HEK293 (cell line): ENCODE results near the gene MYH14.
A peak's percentile ranks its signal among the peaks of the same experiment; 100 is the strongest.

Experiments
- FEZF1 ChIP-seq: fragments of 450-650 bp; formaldehyde crosslinking; IDR thresholded peaks from 2 replicates; pipeline ENCODE4 v1.5.1; 2016; ENCODE audit warnings: missing biosample characterization, missing genetic modification characterization
- INSM2 ChIP-seq: fragments of 450-650 bp; formaldehyde crosslinking; IDR thresholded peaks from 2 replicates; pipeline ENCODE4 v1.5.1; 2016; ENCODE audit warnings: missing biosample characterization, missing genetic modification characterization
- KLF1 ChIP-seq: fragments of 450-650 bp; formaldehyde crosslinking; IDR thresholded peaks from 2 replicates; pipeline ENCODE4 v1.5.1; 2016; ENCODE audit warnings: missing biosample characterization, missing genetic modification characterization
- OVOL3 ChIP-seq: fragments of 450-650 bp; formaldehyde crosslinking; IDR thresholded peaks from 2 replicates; pipeline ENCODE4 v1.5.1; 2016; ENCODE audit warnings: missing biosample characterization, missing genetic modification characterization
- PBX3 ChIP-seq: sonication (generic); formaldehyde crosslinking; IDR thresholded peaks from 2 replicates; pipeline ENCODE4 v1.8.1; 2022; ENCODE audit warnings: mild to moderate bottlenecking, moderate library complexity, missing genetic modification reagents
- ZBTB17 ChIP-seq: fragments of 450-650 bp; formaldehyde crosslinking; IDR thresholded peaks from 2 replicates; pipeline ENCODE4 v1.5.1; 2016; ENCODE audit warnings: missing biosample characterization, missing genetic modification characterization
- ZBTB44 ChIP-seq: fragments of 450-650 bp; IDR thresholded peaks from 2 replicates; pipeline ENCODE4 v1.5.1; 2018; ENCODE audit warnings: missing biosample characterization, mild to moderate bottlenecking, missing genetic modification characterization
- ZBTB48 ChIP-seq: fragments of 450-650 bp; formaldehyde crosslinking; IDR thresholded peaks from 2 replicates; pipeline ENCODE4 v1.5.1; 2016; ENCODE audit warnings: missing biosample characterization, missing genetic modification characterization
- ZFP3 ChIP-seq: fragments of 450-650 bp; formaldehyde crosslinking; IDR thresholded peaks from 2 replicates; pipeline ENCODE4 v1.5.1; 2016; ENCODE audit warnings: low read depth, missing biosample characterization, missing genetic modification characterization
- ZNF157 ChIP-seq: fragments of 450-650 bp; formaldehyde crosslinking; IDR thresholded peaks from 2 replicates; pipeline ENCODE4 v1.5.1; 2016; ENCODE audit warnings: missing biosample characterization, missing genetic modification characterization
- ZNF184 ChIP-seq: fragments of 450-650 bp; IDR thresholded peaks from 2 replicates; pipeline ENCODE4 v1.5.1; 2018; ENCODE audit warnings: missing biosample characterization, mild to moderate bottlenecking, missing genetic modification characterization
- ZNF19 ChIP-seq: fragments of 450-650 bp; formaldehyde crosslinking; IDR thresholded peaks from 2 replicates; pipeline ENCODE4; 2016; ENCODE audit warnings: missing biosample characterization, missing genetic modification characterization, low read depth
- ZNF211 ChIP-seq: fragments of 450-650 bp; formaldehyde crosslinking; IDR thresholded peaks from 2 replicates; pipeline ENCODE4 v1.5.1; 2016; ENCODE audit warnings: low read depth, missing biosample characterization, missing genetic modification characterization
- ZNF24 ChIP-seq: fragments of 450-650 bp; formaldehyde crosslinking; IDR thresholded peaks from 2 replicates; pipeline ENCODE4 v1.5.1; 2016; ENCODE audit warnings: missing biosample characterization, missing genetic modification characterization
- ZNF274 ChIP-seq, 2 experiments: fragments of 200-500 bp in 1 of 2; fragments of 450-650 bp in 1 of 2; sonication (Bioruptor generic) in 1 of 2; formaldehyde crosslinking in 1 of 2; IDR thresholded peaks; 2 replicates each; pipeline versions ENCODE4 v1.5.1 to v1.6.1; 2014 to 2016; ENCODE audit warnings: borderline replicate concordance in 1 of 2, inconsistent platforms in 1 of 2, low read length in 1 of 2, missing biosample characterization in 1 of 2, missing genetic modification characterization in 1 of 2
- ZNF311 ChIP-seq: fragments of 450-650 bp; formaldehyde crosslinking; IDR thresholded peaks from 2 replicates; pipeline ENCODE4 v1.5.1; 2017; ENCODE audit warnings: missing biosample characterization, missing genetic modification characterization, borderline replicate concordance
- ZNF473 ChIP-seq: fragments of 450-650 bp; formaldehyde crosslinking; IDR thresholded peaks from 2 replicates; pipeline ENCODE4 v1.5.1; 2017; ENCODE audit warnings: missing biosample characterization, missing genetic modification characterization
- ZNF549 ChIP-seq: fragments of 450-650 bp; IDR thresholded peaks from 2 replicates; pipeline ENCODE4 v1.5.1; 2018; ENCODE audit warnings: missing biosample characterization, missing genetic modification characterization, mild to moderate bottlenecking, inconsistent platforms, moderate library complexity
- ZNF558 ChIP-seq: fragments of 450-650 bp; formaldehyde crosslinking; IDR thresholded peaks from 2 replicates; pipeline ENCODE4 v1.5.1; 2016; ENCODE audit warnings: missing biosample characterization, missing genetic modification characterization
- ZNF596 ChIP-seq: fragments of 450-650 bp; IDR thresholded peaks from 2 replicates; pipeline ENCODE4 v1.5.0; 2018; ENCODE audit warnings: missing biosample characterization, mild to moderate bottlenecking, missing genetic modification characterization, moderate library complexity
- ZNF610 ChIP-seq: fragments of 450-650 bp; formaldehyde crosslinking; IDR thresholded peaks from 2 replicates; pipeline ENCODE4 v1.5.1; 2016; ENCODE audit warnings: missing biosample characterization, missing genetic modification characterization, borderline replicate concordance
- ZNF624 ChIP-seq: fragments of 450-650 bp; formaldehyde crosslinking; IDR thresholded peaks from 2 replicates; pipeline ENCODE4 v1.5.1; 2017; ENCODE audit warnings: missing biosample characterization, missing genetic modification characterization
- ZNF704 ChIP-seq: fragments of 450-650 bp; formaldehyde crosslinking; IDR thresholded peaks from 2 replicates; pipeline ENCODE4 v1.5.1; 2016; ENCODE audit warnings: missing biosample characterization, missing genetic modification characterization
- ZNF747 ChIP-seq: fragments of 450-650 bp; formaldehyde crosslinking; IDR thresholded peaks from 2 replicates; pipeline ENCODE4 v1.5.1; 2016; ENCODE audit warnings: missing biosample characterization, missing genetic modification characterization
- ZNF76 ChIP-seq: fragments of 450-650 bp; formaldehyde crosslinking; IDR thresholded peaks from 2 replicates; pipeline ENCODE4; 2016; ENCODE audit warnings: low read depth, missing biosample characterization, missing genetic modification characterization, borderline replicate concordance
- ZSCAN16 ChIP-seq: fragments of 450-650 bp; formaldehyde crosslinking; IDR thresholded peaks from 2 replicates; pipeline ENCODE4 v1.5.1; 2016; ENCODE audit warnings: missing biosample characterization, missing genetic modification characterization
- ZSCAN5A ChIP-seq: fragments of 450-650 bp; formaldehyde crosslinking; IDR thresholded peaks from 2 replicates; pipeline ENCODE4 v1.5.1; 2016; ENCODE audit warnings: missing biosample characterization, missing genetic modification characterization
- TF ChIP-seq, protein P1 (sequence below): fragments of 450-650 bp; formaldehyde crosslinking; IDR thresholded peaks from 2 replicates; pipeline ENCODE4 v1.5.1; 2016; ENCODE audit warnings: missing biosample characterization, missing genetic modification characterization
- TF ChIP-seq, protein P2 (sequence below): fragments of 450-650 bp; formaldehyde crosslinking; IDR thresholded peaks from 2 replicates; pipeline ENCODE4 v1.5.1; 2016; ENCODE audit warnings: missing biosample characterization, missing genetic modification characterization, borderline replicate concordance

MYH14 gene

DNA sequence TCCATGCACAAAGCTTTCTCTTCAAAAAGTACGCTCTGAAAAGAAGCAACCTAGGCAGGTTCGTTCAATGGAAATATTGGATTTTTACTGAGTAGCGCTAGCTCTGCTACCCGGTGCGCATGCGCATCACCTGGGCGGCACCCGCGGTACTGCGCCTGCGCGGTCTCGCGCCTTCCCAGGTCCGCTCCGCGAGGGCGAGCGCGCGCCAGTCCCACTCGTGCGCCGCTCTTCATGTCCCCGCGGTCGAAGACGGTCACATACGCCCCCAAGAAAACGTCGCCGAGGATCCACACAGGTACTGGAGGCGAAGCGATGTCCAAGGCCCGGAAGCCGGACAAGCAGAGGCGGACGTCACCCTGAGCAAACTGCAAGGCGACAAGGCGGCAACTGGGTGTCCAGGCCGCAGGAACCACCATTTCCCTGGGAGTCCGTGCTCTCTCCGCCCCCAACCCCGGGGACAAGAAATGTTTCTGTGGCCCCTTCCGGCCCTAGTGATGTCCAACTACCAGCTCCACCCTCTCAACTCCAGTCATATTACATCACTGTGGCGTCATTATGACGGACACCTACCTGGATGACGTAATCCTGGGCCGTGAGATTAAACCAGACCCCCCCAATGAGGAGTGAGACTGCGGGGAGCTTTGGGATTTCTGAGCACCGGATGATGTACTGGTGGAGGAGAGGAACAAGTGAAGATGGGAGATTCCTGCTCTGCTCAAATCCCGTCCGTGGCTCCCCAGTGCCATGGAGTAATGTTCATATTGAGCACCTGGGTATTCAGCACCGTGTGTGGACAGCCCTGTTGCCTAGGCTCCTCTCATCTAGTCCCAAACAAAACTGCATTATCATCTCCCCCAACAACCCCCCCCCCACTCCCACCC lies 130.6 kb downstream of the MYH14 start (continued):
- TF ChIP-seq ZNF558: no peak; the same call in 1 of the 2 replicates
- TF ChIP-seq ZNF311 (tag by site-specific recombination): no peak
- 0 out of 2 replicates have a peak, but pooled peaks have one; percentile 45 for TF ChIP-seq ZBTB17 (tag by site-specific recombination)
- no peak for TF ChIP-seq ZNF704 (tag by site-specific recombination)
- no peak for TF ChIP-seq ZBTB44 (tag by site-specific recombination)
- no peak for TF ChIP-seq ZSCAN16
- no peak for TF ChIP-seq ZNF549 (tag by site-specific recombination)
- TF ChIP-seq ZNF19 (tag by site-specific recombination): 0 out of 2 replicates have a peak, but pooled peaks have one; percentile 15
- TF ChIP-seq, protein P1, sequence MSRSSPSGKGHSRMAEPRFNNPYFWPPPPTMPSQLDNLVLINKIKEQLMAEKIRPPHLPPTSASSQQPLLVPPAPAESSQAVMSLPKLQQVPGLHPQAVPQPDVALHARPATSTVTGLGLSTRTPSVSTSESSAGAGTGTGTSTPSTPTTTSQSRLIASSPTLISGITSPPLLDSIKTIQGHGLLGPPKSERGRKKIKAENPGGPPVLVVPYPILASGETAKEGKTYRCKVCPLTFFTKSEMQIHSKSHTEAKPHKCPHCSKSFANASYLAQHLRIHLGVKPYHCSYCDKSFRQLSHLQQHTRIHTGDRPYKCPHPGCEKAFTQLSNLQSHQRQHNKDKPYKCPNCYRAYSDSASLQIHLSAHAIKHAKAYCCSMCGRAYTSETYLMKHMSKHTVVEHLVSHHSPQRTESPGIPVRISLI (tag by site-specific recombination): no peak
- no peak for TF ChIP-seq FEZF1
- no peak for TF ChIP-seq INSM2 (tag by site-specific recombination)
- TF ChIP-seq, protein P2, sequence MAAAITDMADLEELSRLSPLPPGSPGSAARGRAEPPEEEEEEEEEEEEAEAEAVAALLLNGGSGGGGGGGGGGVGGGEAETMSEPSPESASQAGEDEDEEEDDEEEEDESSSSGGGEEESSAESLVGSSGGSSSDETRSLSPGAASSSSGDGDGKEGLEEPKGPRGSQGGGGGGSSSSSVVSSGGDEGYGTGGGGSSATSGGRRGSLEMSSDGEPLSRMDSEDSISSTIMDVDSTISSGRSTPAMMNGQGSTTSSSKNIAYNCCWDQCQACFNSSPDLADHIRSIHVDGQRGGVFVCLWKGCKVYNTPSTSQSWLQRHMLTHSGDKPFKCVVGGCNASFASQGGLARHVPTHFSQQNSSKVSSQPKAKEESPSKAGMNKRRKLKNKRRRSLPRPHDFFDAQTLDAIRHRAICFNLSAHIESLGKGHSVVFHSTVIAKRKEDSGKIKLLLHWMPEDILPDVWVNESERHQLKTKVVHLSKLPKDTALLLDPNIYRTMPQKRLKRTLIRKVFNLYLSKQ (tag by site-specific recombination): no peak
- no peak for TF ChIP-seq ZNF76 (tag by site-specific recombination)
- no peak for TF ChIP-seq ZNF211
- peak; percentile 21; the same call in 1 of the 2 replicates for TF ChIP-seq OVOL3
- no peak for TF ChIP-seq ZNF184 (tag by site-specific recombination)
- 0 out of 2 replicates have a peak, but pooled peaks have one; percentile 24 for TF ChIP-seq ZBTB48 (tag by site-specific recombination)
- TF ChIP-seq PBX3 (CRISPR knock-in tag): peak; percentile 95; the same call in 1 of the 2 replicates
- TF ChIP-seq ZNF274 (IDR thresholded peaks at IDR 0.05; ENCODE audit: low read length): no peak
- TF ChIP-seq ZNF274 (tag by site-specific recombination; IDR thresholded peaks at IDR 0.05; ENCODE audit: borderline replicate concordance): no peak
- TF ChIP-seq KLF1: peak; percentile 26; the same call in 1 of the 2 replicates
- TF ChIP-seq ZFP3: no peak
- TF ChIP-seq ZSCAN5A (tag by site-specific recombination): no peak
- TF ChIP-seq ZNF747 (tag by site-specific recombination): no peak
- TF ChIP-seq ZNF596 (tag by site-specific recombination): no peak
- TF ChIP-seq ZNF610 (tag by site-specific recombination): peak; percentile 97
- peak; percentile 65; the same call in 1 of the 2 replicates for TF ChIP-seq ZNF24 (tag by site-specific recombination)
- no peak for TF ChIP-seq ZNF624 (tag by site-specific recombination)
- TF ChIP-seq ZNF473: no peak
- no peak for TF ChIP-seq ZNF157 (tag by site-specific recombination)
